HepG2 (cell line): ENCODE results near the gene PALM. TPM values are rescaled to one million over a fixed set of nuclear protein-coding genes. Genes with fewer than 3 reads are reported as not detected.
A peak's percentile ranks its signal among the peaks of the same experiment; 100 is the strongest.

Experiments used
- CENPBD1 ChIP-seq: sonication (generic); formaldehyde crosslinking; IDR thresholded peaks from 2 replicates; pipeline ENCODE4 v1.8.0; 2022; ENCODE audit warnings: missing genetic modification reagents, low read depth, mild to moderate bottlenecking, borderline replicate concordance
- FOSL1 ChIP-seq: sonication (generic); formaldehyde crosslinking; IDR thresholded peaks from 2 replicates; pipeline ENCODE4 v1.9.0; 2021; ENCODE audit warnings: missing genetic modification reagents, borderline replicate concordance
- GATA4 ChIP-seq: sonication (generic); IDR thresholded peaks from 2 replicates; pipeline ENCODE4 v1.6.1; 2016; ENCODE audit warnings: antibody characterized with exemption, low read depth, borderline replicate concordance
- HNF1A ChIP-seq, 2 experiments: sonication (generic) in 1 of 2; formaldehyde crosslinking in 1 of 2; IDR thresholded peaks; 2 replicates each; pipeline versions ENCODE4 v1.4.0 to v1.6.1; 2016 to 2020; ENCODE audit warnings: borderline replicate concordance in 1 of 2, low read depth in 1 of 2, mild to moderate bottlenecking in 1 of 2, missing genetic modification reagents in 1 of 2
- HNF4A ChIP-seq: sonication (generic); formaldehyde crosslinking; IDR thresholded peaks from 2 replicates; pipeline ENCODE4 v1.4.0; 2020; ENCODE audit warnings: missing genetic modification reagents
- HNRNPH1 ChIP-seq: fragments of 200-400 bp; formaldehyde crosslinking; optimal IDR thresholded peaks from 2 replicates; pipeline ENCODE3; 2017; ENCODE audit warnings: mild to moderate bottlenecking, low read depth, low read length
- NFIB ChIP-seq: sonication (generic); formaldehyde crosslinking; IDR thresholded peaks from 2 replicates; pipeline ENCODE4 v1.9.0; 2021; ENCODE audit warnings: missing genetic modification reagents, mild to moderate bottlenecking, borderline replicate concordance
- NRL ChIP-seq: sonication (generic); formaldehyde crosslinking; IDR thresholded peaks from 2 replicates; pipeline ENCODE4 v1.5.0; 2020; ENCODE audit warnings: missing genetic modification reagents, mild to moderate bottlenecking, moderate library complexity, borderline replicate concordance
- PHF21A ChIP-seq: sonication (generic); formaldehyde crosslinking; IDR thresholded peaks from 2 replicates; pipeline ENCODE4 v1.5.0; 2020; ENCODE audit warnings: mild to moderate bottlenecking, missing genetic modification reagents
- REST ChIP-seq, 2 experiments: IDR thresholded peaks; 2 replicates each; pipeline ENCODE4 v1.6.1; 2011 to 2012; ENCODE audit warnings: low read length in 2 of 2, borderline replicate concordance in 1 of 2, low read depth in 1 of 2, mild to moderate bottlenecking in 1 of 2, moderate library complexity in 1 of 2
- RXRA ChIP-seq: sonication (generic); formaldehyde crosslinking; IDR thresholded peaks from 2 replicates; pipeline ENCODE4 v1.5.1; 2020; ENCODE audit warnings: missing genetic modification reagents
- SCMH1 ChIP-seq: sonication (generic); formaldehyde crosslinking; IDR thresholded peaks from 2 replicates; pipeline ENCODE4 v1.9.0; 2021; ENCODE audit warnings: missing genetic modification reagents, mild to moderate bottlenecking, borderline replicate concordance
- THAP7 ChIP-seq: sonication (generic); formaldehyde crosslinking; IDR thresholded peaks from 2 replicates; pipeline ENCODE4 v1.8.1; 2023; ENCODE audit warnings: mild to moderate bottlenecking, missing genetic modification reagents
- ZFP91 ChIP-seq: sonication (generic); formaldehyde crosslinking; IDR thresholded peaks from 2 replicates; pipeline ENCODE4 v1.9.0; 2022; ENCODE audit warnings: missing genetic modification reagents, mild to moderate bottlenecking, borderline replicate concordance
- ZNF205 ChIP-seq: IDR thresholded peaks from 2 replicates; pipeline ENCODE4 v1.6.1; 2018; ENCODE audit warnings: missing biosample characterization, missing genetic modification reagents
- ZNF224 ChIP-seq: sonication (generic); formaldehyde crosslinking; IDR thresholded peaks from 2 replicates; pipeline ENCODE4 v1.5.0; 2020; ENCODE audit warnings: mild to moderate bottlenecking, missing genetic modification reagents
- ZSCAN22 ChIP-seq: sonication (generic); formaldehyde crosslinking; IDR thresholded peaks from 2 replicates; pipeline ENCODE4 v1.4.0; 2020; ENCODE audit warnings: mild to moderate bottlenecking, missing genetic modification reagents
- polyA plus RNA-seq, 8 experiments: library from polyadenylated mRNA; depleted of rRNA in 3 of 8; stranded (reverse) in 7 of 8; unstranded in 1 of 8; fragments of >200 nt; fragmentation: Illumina TruSeq in 4 of 8; extraction: Trizol in 4 of 8; gene quantifications; 2 replicates each; pipeline versions ENCODE4 v1.2.1 to v1.2.3, GENCODE V29; 2011 to 2016; ENCODE audit warnings: low read depth in 4 of 8, missing spikeins in 1 of 8, mixed read lengths in 1 of 8; ENCODE audit not compliant: insufficient read depth in 1 of 8
- total RNA-seq, 5 experiments: library from RNA; depleted of rRNA; stranded (reverse); fragments of >200 nt; fragmentation: Illumina TruSeq; extraction: Trizol; gene quantifications; 2 replicates each; pipeline ENCODE4 v1.2.3, GENCODE V29; 2016; ENCODE audit warnings: low read depth in 1 of 5

The PALM gene
- total and polyA plus RNA-seq, 2 of the 13 experiments (the other 11 are each of a cell fraction or from before 2014, with no cell fraction given) = 4.0 to 9.7 TPM

GRCh38 chr19:796692-797527, 88.2 kb downstream of the PALM start, which contains the start of gene PTBP1 (continued):
- peak; percentile 98 for TF ChIP-seq THAP7 (CRISPR knock-in tag)
- no peak for TF ChIP-seq GATA4
- TF ChIP-seq HNRNPH1 = no peak
- TF ChIP-seq REST (IDR thresholded peaks at IDR 0.05; ENCODE audit: borderline replicate concordance in 1 of 2, low read depth in 1 of 2, low read length in 2 of 2) = no peak; a peak in 1 of 4 replicates
- no peak for TF ChIP-seq NFIB (CRISPR knock-in tag)
- no peak for TF ChIP-seq ZSCAN22
- no peak for TF ChIP-seq HNF1A (IDR thresholded peaks at IDR 0.05; ENCODE audit: low read depth)
- TF ChIP-seq HNF1A (CRISPR knock-in tag; IDR thresholded peaks at IDR 0.05; ENCODE audit: borderline replicate concordance) = peak; percentile 82
- TF ChIP-seq HNF4A (CRISPR knock-in tag) = peak; percentile 45
- no peak for TF ChIP-seq ZNF224 (CRISPR knock-in tag)
- TF ChIP-seq ZFP91 (CRISPR knock-in tag) = peak; percentile 87
- TF ChIP-seq RXRA = peak; percentile 80
- peak; percentile 99 for TF ChIP-seq ZNF205 (CRISPR knock-in tag)
- TF ChIP-seq NRL (CRISPR knock-in tag) = peak; percentile 69; the same call in 1 of the 2 replicates
- TF ChIP-seq CENPBD1 = no peak
- TF ChIP-seq FOSL1 (CRISPR knock-in tag) = no peak
- no peak for TF ChIP-seq SCMH1 (CRISPR knock-in tag)
- peak; percentile 75; the same call in 1 of the 2 replicates for TF ChIP-seq PHF21A (CRISPR knock-in tag)
